Choroid plexus epithelial cell (primary cell): Measurements from ENCODE around the gene CYB5R3.
"Not testable (repeated sequence)": the region's sequence is repeated elsewhere in the genome, so short reads cannot be mapped to it uniquely, and the experiment has no call there.

Source experiments
- DNase-seq: peaks from one replicate; pipeline ENCODE4 v3.0.0-alpha.2; 2010; ENCODE audit warnings: low read depth
- H3K4me3 ChIP-seq: 2 replicates; pipeline ENCODE4 v1.5.1; 2011; ENCODE audit warnings: low read depth, mild to moderate bottlenecking, control low read depth, low read length, moderate library complexity
- CTCF ChIP-seq: conservative IDR thresholded peaks from 2 replicates; pipeline ENCODE4 v1.5.1; 2011; ENCODE audit warnings: low read depth, mild to moderate bottlenecking, control low read depth, inconsistent platforms, low read length, moderate library complexity

CYB5R3 gene

GRCh38 chr22:42676059-42676607 is 26.9 kb upstream of the CYB5R3 start:
- no peak for DNase-seq
- no peak for TF ChIP-seq CTCF
- H3K4me3 ChIP-seq: no peak overlapping the region

- H3K4me3 ChIP-seq: no peak overlapping the region
- DNase-seq: peak; percentile 24
- TF ChIP-seq CTCF: no peak
Measured at GRCh38 chr22:42673898-42674401, 24.8 kb upstream of the CYB5R3 start.

- DNase-seq, H3K4me3 ChIP-seq: not testable (repeated sequence)
Measured at GRCh38 chr22:42673071-42673470, 23.9 kb upstream of the CYB5R3 start.

- H3K4me3 ChIP-seq: no peak overlapping the region
- no peak for TF ChIP-seq CTCF
- DNase-seq: peak; percentile 59
Measured at GRCh38 chr22:42670921-42671709, 21.9 kb upstream of the CYB5R3 start.

GRCh38 chr22:42670046-42670445 is 20.9 kb upstream of the CYB5R3 start:
- no peak overlapping the region for H3K4me3 ChIP-seq
- no peak for TF ChIP-seq CTCF
- DNase-seq: no peak

GRCh38 chr22:42666393-42666792 is 17.2 kb upstream of the CYB5R3 start:
- not testable (repeated sequence) for H3K4me3 ChIP-seq, DNase-seq

GRCh38 chr22:42664976-42665831 is 16.0 kb upstream of the CYB5R3 start:
- no peak for TF ChIP-seq CTCF
- DNase-seq: no peak
- no peak overlapping the region for H3K4me3 ChIP-seq
